ENCODE measurements around the gene KHDRBS2.

KHDRBS2 gene

GRCh38 chr6:62009445-62009844, 276.6 kb downstream of the KHDRBS2 start:
- DNase-seq, result no peak

GRCh38 chr6:61989616-61990015, 296.4 kb downstream of the KHDRBS2 start:
- no peak for DNase-seq

- no peak for DNase-seq
These were observed 305.4 kb downstream of the KHDRBS2 start for GRCh38 chr6:61980622-61981021.

GRCh38 chr6:61977947-61978346, 308.1 kb downstream of the KHDRBS2 start:
- DNase-seq, result no peak

- no peak for DNase-seq
These were observed 308.9 kb downstream of the KHDRBS2 start for GRCh38 chr6:61977099-61977498.

- no peak for DNase-seq
These were observed 326.8 kb downstream of the KHDRBS2 start for GRCh38 chr6:61959196-61959595.

GRCh38 chr6:61953851-61954250, 332.2 kb downstream of the KHDRBS2 start:
- DNase-seq, result no peak

GRCh38 chr6:61951586-61951985, 334.4 kb downstream of the KHDRBS2 start:
- no peak for DNase-seq

- DNase-seq, result no peak
These were observed 335.2 kb downstream of the KHDRBS2 start for GRCh38 chr6:61950811-61951210.

GRCh38 chr6:61949971-61950370, 336.1 kb downstream of the KHDRBS2 start:
- no peak for DNase-seq

- no peak for DNase-seq
These were observed 336.9 kb downstream of the KHDRBS2 start for GRCh38 chr6:61949161-61949560.

GRCh38 chr6:61947311-61947947, 338.6 kb downstream of the KHDRBS2 start:
- DNase-seq, result no peak

- DNase-seq, result no peak
These were observed 345.1 kb downstream of the KHDRBS2 start for GRCh38 chr6:61940919-61941318.

- no peak for DNase-seq
These were observed 350.7 kb downstream of the KHDRBS2 start for GRCh38 chr6:61935242-61935846.

- DNase-seq, result no peak
These were observed 376.5 kb downstream of the KHDRBS2 start for GRCh38 chr6:61909486-61909885.

GRCh38 chr6:61901748-61902147, 384.3 kb downstream of the KHDRBS2 start:
- DNase-seq, result no peak

GRCh38 chr6:61894536-61894935, 391.5 kb downstream of the KHDRBS2 start:
- no peak for DNase-seq

- DNase-seq, result no peak
These were observed 398.6 kb downstream of the KHDRBS2 start for GRCh38 chr6:61887423-61887822.

GRCh38 chr6:61886608-61887259, 399.3 kb downstream of the KHDRBS2 start:
- no peak for DNase-seq

GRCh38 chr6:61869632-61870400, 416.2 kb downstream of the KHDRBS2 start:
- DNase-seq, result no peak

GRCh38 chr6:61868507-61869080, 417.4 kb downstream of the KHDRBS2 start:
- DNase-seq, result no peak

GRCh38 chr6:61867635-61868034, 418.4 kb downstream of the KHDRBS2 start:
- DNase-seq, result no peak

- DNase-seq, result no peak
These were observed 428.5 kb downstream of the KHDRBS2 start for GRCh38 chr6:61857541-61857940.

All from femur (tissue), 1 donor.